Activated CD4-positive, alpha-beta memory T cell treated with anti-CD3 and anti-CD28 coated beads for 36 hours (primary cell): Measurements from ENCODE around the gene AFF2. TPM values are rescaled to one million over a fixed set of nuclear protein-coding genes. Genes with fewer than 3 reads are reported as not detected.

Experiments
- CTCF ChIA-PET: fragments of 350-600 bp; sonication (Branson Sonifier 250); formaldehyde crosslinking; loops from one replicate; lab custom pipeline; 2021; ENCODE audit warnings: antibody characterized with exemption, inconsistent platforms; lab: Charles Lee
- POLR2A ChIA-PET: fragments of 350-600 bp; sonication (Branson Sonifier 250); formaldehyde crosslinking; loops from one replicate; lab custom pipeline; 2021; ENCODE audit warnings: antibody characterized with exemption; lab: Charles Lee
- DNase-seq: peaks from one replicate; pipeline ENCODE4 v3.0.0-alpha.2; 2020
- H3K27ac Mint-ChIP-seq: one replicate; pipeline ENCODE4 v1.8.0; 2021; ENCODE audit warnings: mixed read lengths
- H3K27me3 Mint-ChIP-seq: one replicate; pipeline ENCODE4 v1.8.0; 2021; ENCODE audit warnings: mixed read lengths
- H3K36me3 Mint-ChIP-seq: one replicate; pipeline ENCODE4 v1.8.0; 2021; ENCODE audit warnings: mixed read lengths
- H3K4me1 Mint-ChIP-seq: one replicate; pipeline ENCODE4 v1.8.0; 2021; ENCODE audit warnings: low read depth, mixed read lengths
- H3K4me3 Mint-ChIP-seq: one replicate; pipeline ENCODE4 v1.8.0; 2021; ENCODE audit warnings: mild to moderate bottlenecking, mixed read lengths
- H3K9me3 Mint-ChIP-seq: one replicate; pipeline ENCODE4 v1.8.0; 2021; ENCODE audit warnings: mixed read lengths
- intact Hi-C: fragments of 100-400 bp; cut with micrococcal nuclease; formaldehyde crosslinking; loops from one replicate; pipeline ENCODE4 v1.15.1; 2023
- total RNA-seq, 2 experiments: library from RNA; stranded (reverse); gene quantifications; one replicate each; pipeline ENCODE4 v1.2.3, GENCODE V29; 2021

AFF2 gene
- total RNA-seq, 2 experiments from 2014 or later: 0.36 to 0.45 TPM

- Mint-ChIP-seq H3K4me3 (no peak overlapping the region), H3K27me3 (no peaks in the 10 kb centered on the region), H3K36me3 (no peaks in the 10 kb centered on the region), H3K4me1 (no peaks in the 10 kb centered on the region), H3K27ac (no peak overlapping the region), H3K9me3 (no peaks in the 10 kb centered on the region)
- no peak for DNase-seq
- intact Hi-C loops: no loop called here
- ChIA-PET CTCF (no interaction called here), POLR2A (no interaction called here)
Measured at GRCh38 chrX:148722966-148723365, 222.5 kb downstream of the AFF2 start.

GRCh38 chrX:148723551-148723950, 223.1 kb downstream of the AFF2 start:
- no peak overlapping the region for H3K4me3 Mint-ChIP-seq

GRCh38 chrX:148728901-148729300, 228.5 kb downstream of the AFF2 start:
- Mint-ChIP-seq H3K9me3 (no peaks in the 10 kb centered on the region), H3K27me3 (no peaks in the 10 kb centered on the region), H3K27ac (no peak overlapping the region), H3K4me3 (no peak overlapping the region), H3K36me3 (no peaks in the 10 kb centered on the region), H3K4me1 (no peaks in the 10 kb centered on the region)
- DNase-seq: no peak
- CTCF ChIA-PET: no interaction called here
- intact Hi-C loops: no loop called here
- POLR2A ChIA-PET: no interaction called here

More at GRCh38 chrX:148723551-148723950, 223.1 kb downstream of the AFF2 start:
- no peaks in the 10 kb centered on the region for H3K9me3 Mint-ChIP-seq
- intact Hi-C loops: no loop called here
- no peaks in the 10 kb centered on the region for H3K27me3 Mint-ChIP-seq
- no peaks in the 10 kb centered on the region for H3K36me3 Mint-ChIP-seq
- no peak overlapping the region for H3K27ac Mint-ChIP-seq
- no peaks in the 10 kb centered on the region for H3K4me1 Mint-ChIP-seq
- POLR2A ChIA-PET: no interaction called here
- CTCF ChIA-PET: no interaction called here
- DNase-seq: no peak

GRCh38 chrX:148732743-148733142, 232.3 kb downstream of the AFF2 start:
- Mint-ChIP-seq H3K36me3 (no peaks in the 10 kb centered on the region), H3K27ac (no peak overlapping the region), H3K9me3 (no peaks in the 10 kb centered on the region), H3K27me3 (no peaks in the 10 kb centered on the region), H3K4me3 (no peak overlapping the region), H3K4me1 (no peaks in the 10 kb centered on the region)
- ChIA-PET CTCF (no interaction called here), POLR2A (no interaction called here)
- intact Hi-C loops: no loop called here
- DNase-seq: no peak

- intact Hi-C loops: no loop called here
- Mint-ChIP-seq H3K9me3 (no peaks in the 10 kb centered on the region), H3K36me3 (no peaks in the 10 kb centered on the region), H3K4me3 (no peak overlapping the region), H3K27me3 (no peaks in the 10 kb centered on the region), H3K4me1 (peaks cover 4% of the 10 kb centered on the region), H3K27ac (no peak overlapping the region)
- ChIA-PET CTCF (no interaction called here), POLR2A (no interaction called here)
- no peak for DNase-seq
Measured at GRCh38 chrX:148741441-148741840, 241.0 kb downstream of the AFF2 start.

- H3K4me1 Mint-ChIP-seq: no peaks in the 10 kb centered on the region
- intact Hi-C loops: no loop called here
- ChIA-PET CTCF (no interaction called here), POLR2A (no interaction called here)
- H3K27me3 Mint-ChIP-seq: no peaks in the 10 kb centered on the region
- no peaks in the 10 kb centered on the region for H3K36me3 Mint-ChIP-seq
- DNase-seq: no peak
- H3K9me3 Mint-ChIP-seq: no peaks in the 10 kb centered on the region
- H3K27ac Mint-ChIP-seq: no peak overlapping the region
- H3K4me3 Mint-ChIP-seq: no peak overlapping the region
Measured at GRCh38 chrX:148755111-148755510, 254.7 kb downstream of the AFF2 start.

GRCh38 chrX:148763896-148764295, 263.5 kb downstream of the AFF2 start:
- H3K4me3 Mint-ChIP-seq: no peak overlapping the region
- no peak for DNase-seq
- no peaks in the 10 kb centered on the region for H3K9me3 Mint-ChIP-seq
- H3K27me3 Mint-ChIP-seq: no peaks in the 10 kb centered on the region
- no peaks in the 10 kb centered on the region for H3K36me3 Mint-ChIP-seq
- ChIA-PET CTCF (no interaction called here), POLR2A (no interaction called here)
- intact Hi-C loops: no loop called here
- no peaks in the 10 kb centered on the region for H3K4me1 Mint-ChIP-seq
- no peak overlapping the region for H3K27ac Mint-ChIP-seq

- CTCF ChIA-PET: no interaction called here
- DNase-seq: no peak
- no peaks in the 10 kb centered on the region for H3K36me3 Mint-ChIP-seq
- intact Hi-C loops: no loop called here
- no peaks in the 10 kb centered on the region for H3K4me1 Mint-ChIP-seq
- H3K27me3 Mint-ChIP-seq: no peaks in the 10 kb centered on the region
- H3K4me3 Mint-ChIP-seq: no peak overlapping the region
- H3K27ac Mint-ChIP-seq: no peak overlapping the region
- no peaks in the 10 kb centered on the region for H3K9me3 Mint-ChIP-seq
- POLR2A ChIA-PET: no interaction called here
Measured at GRCh38 chrX:148768296-148768695, 267.9 kb downstream of the AFF2 start.

- Mint-ChIP-seq H3K27me3 (no peaks in the 10 kb centered on the region), H3K4me1 (no peaks in the 10 kb centered on the region), H3K27ac (no peak overlapping the region), H3K4me3 (no peak overlapping the region), H3K36me3 (no peaks in the 10 kb centered on the region), H3K9me3 (peaks cover 3% of the 10 kb centered on the region)
- intact Hi-C loops: no loop called here
- CTCF ChIA-PET: no interaction called here
- POLR2A ChIA-PET: no interaction called here
- DNase-seq: no peak
Measured at GRCh38 chrX:148771440-148771839, 271.0 kb downstream of the AFF2 start.

- H3K27ac Mint-ChIP-seq: no peak overlapping the region
- no peaks in the 10 kb centered on the region for H3K4me1 Mint-ChIP-seq
- no peaks in the 10 kb centered on the region for H3K36me3 Mint-ChIP-seq
- POLR2A ChIA-PET: no interaction called here
- H3K27me3 Mint-ChIP-seq: no peaks in the 10 kb centered on the region
- peaks cover 16% of the 10 kb centered on the region for H3K9me3 Mint-ChIP-seq
- CTCF ChIA-PET: no interaction called here
- no peak for DNase-seq
- H3K4me3 Mint-ChIP-seq: no peak overlapping the region
- intact Hi-C loops: no loop called here
Measured at GRCh38 chrX:148774276-148774675, 273.9 kb downstream of the AFF2 start.

- ChIA-PET POLR2A (no interaction called here), CTCF (no interaction called here)
- Mint-ChIP-seq H3K36me3 (no peaks in the 10 kb centered on the region), H3K4me3 (no peak overlapping the region), H3K27ac (no peak overlapping the region), H3K9me3 (peaks cover 6% of the 10 kb centered on the region), H3K27me3 (no peaks in the 10 kb centered on the region), H3K4me1 (no peaks in the 10 kb centered on the region)
- no peak for DNase-seq
- intact Hi-C loops: no loop called here
Measured at GRCh38 chrX:148784137-148784536, 283.7 kb downstream of the AFF2 start.

GRCh38 chrX:148784856-148785255, 284.4 kb downstream of the AFF2 start:
- H3K4me3 Mint-ChIP-seq: no peak overlapping the region
- ChIA-PET POLR2A (no interaction called here), CTCF (no interaction called here)
- H3K9me3 Mint-ChIP-seq: peaks cover 5% of the 10 kb centered on the region
- no peaks in the 10 kb centered on the region for H3K27me3 Mint-ChIP-seq
- no peak overlapping the region for H3K27ac Mint-ChIP-seq
- no peaks in the 10 kb centered on the region for H3K36me3 Mint-ChIP-seq
- no peak for DNase-seq
- H3K4me1 Mint-ChIP-seq: no peaks in the 10 kb centered on the region
- intact Hi-C loops: no loop called here

GRCh38 chrX:148785256-148785655, 284.8 kb downstream of the AFF2 start:
- intact Hi-C loops: no loop called here
- no peaks in the 10 kb centered on the region for H3K27me3 Mint-ChIP-seq
- no peak overlapping the region for H3K4me3 Mint-ChIP-seq
- ChIA-PET CTCF (no interaction called here), POLR2A (no interaction called here)
- H3K27ac Mint-ChIP-seq: no peak overlapping the region
- no peaks in the 10 kb centered on the region for H3K4me1 Mint-ChIP-seq
- H3K9me3 Mint-ChIP-seq: peaks cover 2% of the 10 kb centered on the region
- DNase-seq: no peak
- H3K36me3 Mint-ChIP-seq: no peaks in the 10 kb centered on the region

GRCh38 chrX:148788449-148788848, 288.0 kb downstream of the AFF2 start:
- Mint-ChIP-seq H3K4me3 (no peak overlapping the region), H3K9me3 (no peaks in the 10 kb centered on the region), H3K4me1 (no peaks in the 10 kb centered on the region), H3K36me3 (no peaks in the 10 kb centered on the region), H3K27ac (no peak overlapping the region), H3K27me3 (no peaks in the 10 kb centered on the region)
- POLR2A ChIA-PET: no interaction called here
- no peak for DNase-seq
- intact Hi-C loops: no loop called here
- CTCF ChIA-PET: no interaction called here
